GM12874 (cell line): ENCODE data around the gene CCL5.

ENCODE experiments used
- CTCF ChIP-seq: IDR thresholded peaks from 2 replicates; pipeline ENCODE4 v1.5.1; 2011; ENCODE audit warnings: low read depth, mild to moderate bottlenecking, control low read depth, low read length, moderate library complexity; ENCODE audit not compliant: insufficient read depth

Gene CCL5

GRCh38 chr17:35846055-35846809 lies 33.9 kb downstream of the CCL5 start:
- TF ChIP-seq CTCF: no peak

- no peak for TF ChIP-seq CTCF
These were observed 35.6 kb downstream of the CCL5 start for GRCh38 chr17:35844547-35844946.

GRCh38 chr17:35843698-35844097 lies 36.5 kb downstream of the CCL5 start:
- no peak for TF ChIP-seq CTCF

GRCh38 chr17:35842239-35842638 lies 37.9 kb downstream of the CCL5 start:
- TF ChIP-seq CTCF: no peak

GRCh38 chr17:35841505-35841904 lies 38.7 kb downstream of the CCL5 start:
- no peak for TF ChIP-seq CTCF

GRCh38 chr17:35841101-35841500 lies 39.1 kb downstream of the CCL5 start:
- TF ChIP-seq CTCF: no peak

GRCh38 chr17:35825206-35825605 lies 55.0 kb downstream of the CCL5 start:
- no peak for TF ChIP-seq CTCF
